ENCODE results near the gene NTN5. TPM values are rescaled to one million over a fixed set of nuclear protein-coding genes. Genes with fewer than 3 reads are reported as not detected.

NTN5 gene
- total RNA-seq, 1 experiment from 2014 or later: not detected

DNA sequence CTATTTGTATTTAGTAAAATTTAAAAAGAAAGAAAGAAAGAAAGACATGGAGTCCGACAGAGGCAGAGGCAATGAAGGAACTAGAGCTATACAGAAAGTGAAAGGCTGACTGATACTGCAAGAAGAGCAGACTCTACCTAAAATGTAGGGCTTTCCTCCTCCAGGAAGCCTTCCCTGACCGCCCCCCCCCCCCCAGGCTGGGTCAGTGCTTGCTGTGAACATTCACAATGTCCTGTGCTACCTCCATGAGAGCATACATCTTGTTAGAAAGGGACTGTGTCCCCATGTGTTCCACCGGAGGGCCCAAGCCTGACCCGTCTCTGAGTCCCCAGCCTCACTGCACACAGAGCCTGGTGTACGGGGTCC, 21.2 kb downstream of the NTN5 start:
- H3K27ac Mint-ChIP-seq (ENCODE audit: low read depth, unreplicated experiment): no peak overlapping the region
- BruUV-seq (replicated peaks): no TSS peak

GRCh38 chr19:48650974-48651682, 21.7 kb downstream of the NTN5 start:
- no peak overlapping the region for H3K4me3 Mint-ChIP-seq (ENCODE audit: unreplicated experiment)
- BruUV-seq (replicated peaks): no TSS peak
- intact Hi-C loops (cut with micrococcal nuclease): no loop called here
- no peaks in the 10 kb centered on the region for H3K9me3 Mint-ChIP-seq (ENCODE audit: unreplicated experiment)
- DNase-seq (ENCODE audit: unreplicated experiment): no peak
- no peaks in the 10 kb centered on the region for H3K36me3 Mint-ChIP-seq (ENCODE audit: insufficient read depth, unreplicated experiment)
- H3K4me1 Mint-ChIP-seq (ENCODE audit: insufficient read depth, unreplicated experiment): peaks cover 21% of the 10 kb centered on the region
- POLR2A ChIA-PET: interaction anchor here (1.0 kb wide), 1 partner anchor 32 kb away, joined by 3 read pairs; the partner anchor contains the start of genes RPL18 and SPHK2
- no peak for TF ChIP-seq CTCF (IDR thresholded peaks at IDR 0.05; ENCODE audit: unreplicated experiment)
- H3K27ac Mint-ChIP-seq (ENCODE audit: low read depth, unreplicated experiment): peak overlapping the region; percentile 22
- no peaks in the 10 kb centered on the region for H3K27me3 Mint-ChIP-seq (ENCODE audit: insufficient read depth, unreplicated experiment)
- CTCF ChIA-PET: interaction anchor here (0.6 to 1.0 kb wide), 5 partner anchors 25 to 333 kb away, joined by 3 to 4 read pairs (median 3); no protein-coding TSS in a partner anchor

More for the DNA sequence above, 21.2 kb downstream of the NTN5 start:
- H3K36me3 Mint-ChIP-seq (ENCODE audit: insufficient read depth, unreplicated experiment): no peaks in the 10 kb centered on the region
- no peak for DNase-seq (ENCODE audit: unreplicated experiment)
- no peak overlapping the region for H3K4me3 Mint-ChIP-seq (ENCODE audit: unreplicated experiment)
- H3K27me3 Mint-ChIP-seq (ENCODE audit: insufficient read depth, unreplicated experiment): no peaks in the 10 kb centered on the region
- H3K9me3 Mint-ChIP-seq (ENCODE audit: unreplicated experiment): no peaks in the 10 kb centered on the region
- no peak for TF ChIP-seq CTCF (IDR thresholded peaks at IDR 0.05; ENCODE audit: unreplicated experiment)
- intact Hi-C loops (cut with micrococcal nuclease): no loop called here
- H3K4me1 Mint-ChIP-seq (ENCODE audit: insufficient read depth, unreplicated experiment): peaks cover 18% of the 10 kb centered on the region
- ChIA-PET POLR2A (interaction anchor here (1.0 kb wide), 1 partner anchor 32 kb away, joined by 3 read pairs; the partner anchor contains the start of genes RPL18 and SPHK2), CTCF (interaction anchor here (0.7 kb wide), 1 partner anchor 161 kb away, joined by 4 read pairs; no protein-coding TSS in a partner anchor)

GRCh38 chr19:48648134-48648533, 24.7 kb downstream of the NTN5 start:
- DNase-seq (ENCODE audit: unreplicated experiment): no peak
- POLR2A ChIA-PET: interaction anchor here (0.7 to 1.3 kb wide), 2 partner anchors 12 to 14 kb away, joined by 3 read pairs; no protein-coding TSS in a partner anchor
- CTCF ChIA-PET: interaction anchor here (0.6 kb wide), 2 partner anchors 29 to 253 kb away, joined by 3 to 4 read pairs; no protein-coding TSS in a partner anchor
- Mint-ChIP-seq H3K4me3 (ENCODE audit: unreplicated experiment) (peak overlapping the region; percentile 4), H3K9me3 (ENCODE audit: unreplicated experiment) (no peaks in the 10 kb centered on the region), H3K36me3 (ENCODE audit: insufficient read depth, unreplicated experiment) (no peaks in the 10 kb centered on the region), H3K27ac (ENCODE audit: low read depth, unreplicated experiment) (no peak overlapping the region), H3K27me3 (ENCODE audit: insufficient read depth, unreplicated experiment) (peaks cover 4% of the 10 kb centered on the region), H3K4me1 (ENCODE audit: insufficient read depth, unreplicated experiment) (peaks cover 24% of the 10 kb centered on the region)
- BruUV-seq (replicated peaks): no TSS peak
- no peak for TF ChIP-seq CTCF (IDR thresholded peaks at IDR 0.05; ENCODE audit: unreplicated experiment)
- intact Hi-C loops (cut with micrococcal nuclease): loop anchor here (2.0 kb wide), 1 partner anchor 187 kb away; no protein-coding TSS in a partner anchor

- intact Hi-C loops (cut with micrococcal nuclease): loop anchor here (1.0 kb wide), 4 partner anchors 29 to 196 kb away; no protein-coding TSS in a partner anchor
These were observed 26.0 kb downstream of the NTN5 start for GRCh38 chr19:48646722-48647216.

More at GRCh38 chr19:48646722-48647216, 26.0 kb downstream of the NTN5 start:
- Mint-ChIP-seq H3K4me3 (ENCODE audit: unreplicated experiment) (peak overlapping the region; percentile 73), H3K36me3 (ENCODE audit: insufficient read depth, unreplicated experiment) (no peaks in the 10 kb centered on the region), H3K4me1 (ENCODE audit: insufficient read depth, unreplicated experiment) (peaks cover 24% of the 10 kb centered on the region), H3K9me3 (ENCODE audit: unreplicated experiment) (no peaks in the 10 kb centered on the region), H3K27me3 (ENCODE audit: insufficient read depth, unreplicated experiment) (peaks cover 10% of the 10 kb centered on the region), H3K27ac (ENCODE audit: low read depth, unreplicated experiment) (no peak overlapping the region)
- no peak for TF ChIP-seq CTCF (IDR thresholded peaks at IDR 0.05; ENCODE audit: unreplicated experiment)
- BruUV-seq (replicated peaks): no TSS peak
- ChIA-PET POLR2A (interaction anchor here (0.6 to 2.4 kb wide), 10 partner anchors 10 to 308 kb away, joined by 3 to 22 read pairs (median 4); partner anchors contain the start of genes BAX, DBP, RPL18 and SPHK2), CTCF (interaction anchor here (1.3 to 1.6 kb wide), 4 partner anchors 28 to 154 kb away, joined by 3 to 8 read pairs (median 7); no protein-coding TSS in a partner anchor)
- DNase-seq (ENCODE audit: unreplicated experiment): no peak
